GM12878 (cell line): ENCODE results near the gene COL3A1. TPM values are rescaled to one million over a fixed set of nuclear protein-coding genes. Genes with fewer than 3 reads are reported as not detected.

ENCODE experiments used
- ATAC-seq: fragments of 200-7000 bp; cut with Tn5 transposase; 3 replicates; pipeline ENCODE4 v1.9.1; 2020; ENCODE audit warnings: mild to moderate bottlenecking, moderate library complexity
- BruUV-seq: library from RNA; stranded (reverse); fragments of 400-500 nt; replicated peaks from 2 replicates; lab custom pipeline; 2021; lab: Mats Ljungman, UMichigan
- CTCF ChIA-PET: fragments of 300-600 bp; sonication (Branson Sonifier 250); formaldehyde crosslinking; extraction: SDS; loops from one replicate; lab custom pipeline; 2021; ENCODE audit warnings: inconsistent platforms; lab: Yijun Ruan, JAX
- POLR2A ChIA-PET: fragments of 350-600 bp; formaldehyde crosslinking; extraction: SDS; loops from one replicate; lab custom pipeline; 2021; ENCODE audit warnings: inconsistent platforms; lab: Charles Lee
- RAD21 ChIA-PET: fragments of 300-600 bp; sonication (Branson Sonifier 250); formaldehyde crosslinking; loops from one replicate; lab custom pipeline; 2023; ENCODE audit warnings: antibody characterized with exemption; ENCODE audit not compliant: unreplicated experiment; lab: Charles Lee
- SMC1A ChIA-PET: fragments of 300-600 bp; sonication (Branson Sonifier 250); formaldehyde crosslinking; loops from one replicate; lab custom pipeline; 2023; ENCODE audit not compliant: unreplicated experiment, uncharacterized antibody; lab: Charles Lee
- DNase-seq: peaks from one replicate; pipeline ENCODE4 v3.0.0-alpha.2; 2011; ENCODE audit warnings: low read depth, low spot score
- FAIRE-seq: peaks from 3 replicates; lab custom pipeline; 2011; peaks lifted over from hg19 to GRCh38; lab: Jason Lieb, UNC
- H2AFZ ChIP-seq: 2 replicates; pipeline ENCODE4 v1.6.0; 2011; ENCODE audit warnings: low read depth, low read length, control low read depth; ENCODE audit not compliant: control insufficient read depth
- H3K27ac ChIP-seq: 2 replicates; pipeline ENCODE4 v1.5.1; 2011; ENCODE audit warnings: control low read depth; ENCODE audit not compliant: control insufficient read depth, insufficient read depth
- H3K27me3 ChIP-seq, 2 experiments: replicated peaks in 1 of 2; 2 replicates each; pipeline versions ENCODE4 v1.6.0 to v1.6.1; 2011; ENCODE audit warnings: low read length in 1 of 2; ENCODE audit not compliant: control insufficient read depth in 2 of 2, insufficient read depth in 2 of 2
- H3K36me3 ChIP-seq, 2 experiments: 2 replicates each; pipeline ENCODE4 v1.5.1; 2011; ENCODE audit warnings: low read length in 1 of 2; ENCODE audit not compliant: control insufficient read depth in 2 of 2, insufficient read depth in 2 of 2
- H3K4me1 ChIP-seq: 2 replicates; pipeline ENCODE4 v1.6.1; 2011; ENCODE audit warnings: mild to moderate bottlenecking, low read length, moderate library complexity, mixed read lengths; ENCODE audit not compliant: control insufficient read depth, insufficient read depth
- H3K4me2 ChIP-seq: 2 replicates; pipeline ENCODE4 v1.6.0; 2011; ENCODE audit warnings: control low read depth; ENCODE audit not compliant: control insufficient read depth, insufficient read depth
- H3K4me3 ChIP-seq: fragments of 200-600 bp; sonication (generic); 2 replicates; pipeline ENCODE4 v1.5.1; 2016
- H3K79me2 ChIP-seq: 2 replicates; pipeline ENCODE4 v1.6.0; 2011; ENCODE audit warnings: low read length; ENCODE audit not compliant: control insufficient read depth, insufficient read depth
- H3K9ac ChIP-seq: 2 replicates; pipeline ENCODE4 v1.8.0; 2011; ENCODE audit warnings: low read length, control low read depth, mixed read lengths; ENCODE audit not compliant: control insufficient read depth, insufficient read depth
- H3K9me3 ChIP-seq: replicated peaks from 3 replicates; pipeline ENCODE4 v1.5.1; 2011; ENCODE audit warnings: mild to moderate bottlenecking, low read length; ENCODE audit not compliant: control insufficient read depth, insufficient read depth
- H4K20me1 ChIP-seq: 2 replicates; pipeline ENCODE4 v1.6.0; 2011; ENCODE audit not compliant: control insufficient read depth, insufficient read depth
- CHD2 ChIP-seq: IDR thresholded peaks from 2 replicates; pipeline ENCODE4 v1.6.1; 2011; ENCODE audit warnings: low read depth, low read length, improper control_type of control experiment, borderline replicate concordance
- CHD4 ChIP-seq: fragments of 200-600 bp; sonication (generic); IDR thresholded peaks from 2 replicates; pipeline ENCODE4 v1.6.1; 2016; ENCODE audit warnings: mild to moderate bottlenecking
- CREM ChIP-seq: IDR thresholded peaks from 2 replicates; pipeline ENCODE4 v1.6.1; 2014; ENCODE audit warnings: antibody characterized with exemption, low read depth
- E2F8 ChIP-seq: fragments of 450-650 bp; IDR thresholded peaks from 2 replicates; pipeline ENCODE4 v1.6.1; 2018; ENCODE audit warnings: mild to moderate bottlenecking, low read depth, moderate library complexity; ENCODE audit not compliant: partially characterized antibody
- GATAD2B ChIP-seq: fragments of 450-650 bp; conservative IDR thresholded peaks from 2 replicates; pipeline ENCODE4 v1.6.1; 2017; ENCODE audit warnings: low read depth, mild to moderate bottlenecking, moderate library complexity
- IKZF1 ChIP-seq: fragments of 450-650 bp; conservative IDR thresholded peaks from 2 replicates; pipeline ENCODE4 v1.6.1; 2017; ENCODE audit warnings: antibody characterized with exemption, mild to moderate bottlenecking
- JUNB ChIP-seq: IDR thresholded peaks from 2 replicates; pipeline ENCODE4 v1.6.1; 2016; ENCODE audit warnings: antibody characterized with exemption, mild to moderate bottlenecking
- SIN3A ChIP-seq: IDR thresholded peaks from 2 replicates; pipeline ENCODE4 v1.6.1; 2012; ENCODE audit warnings: low read depth, low read length, improper control_type of control experiment
- STAT1 ChIP-seq: fragments of 450-650 bp; conservative IDR thresholded peaks from 2 replicates; pipeline ENCODE4 v1.6.1; 2014; ENCODE audit warnings: antibody characterized with exemption, mild to moderate bottlenecking
- WGBS: methylation state at CpG from one replicate; pipeline ENCODE4 v1.1.6; 2016; ENCODE audit warnings: low lambda C conversion rate; ENCODE audit not compliant: insufficient replicate concordance, insufficient coverage; ENCODE audit errors: missing lambda C conversion rate; 5-methylcytosine and 5-hydroxymethylcytosine counted together
- in situ Hi-C: fragments of 300-500 bp; cut with MboI; formaldehyde crosslinking; loops from 9 replicates; pipeline ENCODE4 v1.14.3; 2018; ENCODE audit warnings: mixed read lengths
- intact Hi-C: fragments of 100-400 bp; cut with micrococcal nuclease; formaldehyde crosslinking; loops from one replicate; pipeline ENCODE4 v1.14.2; 2022; ENCODE audit not compliant: unreplicated experiment
- polyA plus RNA-seq, 11 experiments: library from polyadenylated mRNA; depleted of rRNA in 4 of 11; unstranded in 6 of 11; stranded (reverse) in 5 of 11; fragments of >200 nt; fragmentation: Nextera tagmentation in 4 of 11; fragmentation: Illumina TruSeq in 1 of 11; extraction: Ambion mirVana in 4 of 11; extraction: Trizol in 1 of 11; gene quantifications; 1 replicate in 1 of 11; 2 replicates in 10 of 11; pipeline versions ENCODE4 v1.2.1 to v1.2.3, GENCODE V29; 2011 to 2016; ENCODE audit warnings: inconsistent platforms in 2 of 11, missing spikeins in 2 of 11, low read depth in 1 of 11
- total RNA-seq, 4 experiments: library from RNA; depleted of rRNA in 3 of 4; stranded (reverse); fragments of >200 nt in 3 of 4; fragmentation: Illumina TruSeq in 1 of 4; extraction: Trizol in 1 of 4; gene quantifications; 2 replicates each; pipeline versions ENCODE4 v1.2.1 to v1.2.3, GENCODE V29; 2013 to 2021
- TF ChIP-seq, protein P1 (sequence below): fragments of 450-650 bp; IDR thresholded peaks from 2 replicates; pipeline ENCODE4 v1.6.1; 2016; ENCODE audit warnings: mild to moderate bottlenecking, moderate library complexity, borderline replicate concordance
- TF ChIP-seq, protein P2 (sequence below): fragments of 450-650 bp; IDR thresholded peaks from 2 replicates; pipeline ENCODE4 v1.6.1; 2014; ENCODE audit warnings: mild to moderate bottlenecking
- TF ChIP-seq, protein P3 (sequence below): fragments of 450-650 bp; IDR thresholded peaks from 2 replicates; pipeline ENCODE4 v1.6.1; 2017; ENCODE audit warnings: mild to moderate bottlenecking, moderate library complexity

COL3A1 gene
- total and polyA plus RNA-seq, 10 of the 15 experiments (the other 5 are each of a cell fraction or from before 2014, with no cell fraction given): 0.04 to 0.67 (median 0.10) TPM; not detected in 2

GRCh38 chr2:188956290-188956689, 17.9 kb upstream of the COL3A1 start (continued):
- TF ChIP-seq E2F8 (no peak), JUNB (no peak)

DNA sequence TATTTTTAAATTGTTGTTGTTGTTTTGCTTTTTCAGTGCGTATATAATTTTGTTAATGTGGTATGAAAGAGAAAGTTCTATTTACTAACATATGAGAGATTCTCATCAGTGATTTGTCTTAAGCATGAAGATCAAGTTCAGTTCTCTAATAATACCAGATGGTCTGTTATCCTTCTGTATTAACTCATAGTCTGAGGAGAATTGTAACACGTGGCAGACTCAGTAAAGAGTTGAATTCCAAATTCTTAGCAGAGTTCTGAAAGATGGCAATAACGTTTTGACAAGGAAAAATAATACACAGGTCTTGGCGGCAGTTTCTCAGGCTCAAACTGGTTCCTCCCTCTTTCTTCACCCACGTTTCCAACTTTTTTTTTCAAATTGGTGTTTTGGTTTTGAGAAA, 17.2 kb upstream of the COL3A1 start:
- WGBS: 19% methylated on average over 5 of the region's 5 CpGs
- ChIA-PET CTCF (no interaction called here), POLR2A (no interaction called here), SMC1A (no interaction called here), RAD21 (no interaction called here)
- Histone ChIP-seq H2AFZ (no peak overlapping the region), H3K27ac (no peak overlapping the region), H4K20me1 (no peaks in the 10 kb centered on the region), H3K36me3 (no peaks in the 10 kb centered on the region), H3K9me3 (no peaks in the 10 kb centered on the region), H3K79me2 (no peaks in the 10 kb centered on the region), H3K4me3 (no peak overlapping the region), H3K27me3 (no peaks in the 10 kb centered on the region), H3K4me2 (no peak overlapping the region), H3K9ac (no peak overlapping the region), H3K4me1 (no peaks in the 10 kb centered on the region)
- FAIRE-seq: no peak
- in situ Hi-C loops: no loop called here
- DNase-seq: no peak
- no TSS peak for BruUV-seq
- intact Hi-C loops: no loop called here
- ATAC-seq: no peak
- no peak for TF ChIP-seq IKZF1
- TF ChIP-seq SIN3A: no peak
- no peak for TF ChIP-seq CHD4
- no peak for TF ChIP-seq CHD2
- no peak for TF ChIP-seq CREM
- TF ChIP-seq, protein P1, sequence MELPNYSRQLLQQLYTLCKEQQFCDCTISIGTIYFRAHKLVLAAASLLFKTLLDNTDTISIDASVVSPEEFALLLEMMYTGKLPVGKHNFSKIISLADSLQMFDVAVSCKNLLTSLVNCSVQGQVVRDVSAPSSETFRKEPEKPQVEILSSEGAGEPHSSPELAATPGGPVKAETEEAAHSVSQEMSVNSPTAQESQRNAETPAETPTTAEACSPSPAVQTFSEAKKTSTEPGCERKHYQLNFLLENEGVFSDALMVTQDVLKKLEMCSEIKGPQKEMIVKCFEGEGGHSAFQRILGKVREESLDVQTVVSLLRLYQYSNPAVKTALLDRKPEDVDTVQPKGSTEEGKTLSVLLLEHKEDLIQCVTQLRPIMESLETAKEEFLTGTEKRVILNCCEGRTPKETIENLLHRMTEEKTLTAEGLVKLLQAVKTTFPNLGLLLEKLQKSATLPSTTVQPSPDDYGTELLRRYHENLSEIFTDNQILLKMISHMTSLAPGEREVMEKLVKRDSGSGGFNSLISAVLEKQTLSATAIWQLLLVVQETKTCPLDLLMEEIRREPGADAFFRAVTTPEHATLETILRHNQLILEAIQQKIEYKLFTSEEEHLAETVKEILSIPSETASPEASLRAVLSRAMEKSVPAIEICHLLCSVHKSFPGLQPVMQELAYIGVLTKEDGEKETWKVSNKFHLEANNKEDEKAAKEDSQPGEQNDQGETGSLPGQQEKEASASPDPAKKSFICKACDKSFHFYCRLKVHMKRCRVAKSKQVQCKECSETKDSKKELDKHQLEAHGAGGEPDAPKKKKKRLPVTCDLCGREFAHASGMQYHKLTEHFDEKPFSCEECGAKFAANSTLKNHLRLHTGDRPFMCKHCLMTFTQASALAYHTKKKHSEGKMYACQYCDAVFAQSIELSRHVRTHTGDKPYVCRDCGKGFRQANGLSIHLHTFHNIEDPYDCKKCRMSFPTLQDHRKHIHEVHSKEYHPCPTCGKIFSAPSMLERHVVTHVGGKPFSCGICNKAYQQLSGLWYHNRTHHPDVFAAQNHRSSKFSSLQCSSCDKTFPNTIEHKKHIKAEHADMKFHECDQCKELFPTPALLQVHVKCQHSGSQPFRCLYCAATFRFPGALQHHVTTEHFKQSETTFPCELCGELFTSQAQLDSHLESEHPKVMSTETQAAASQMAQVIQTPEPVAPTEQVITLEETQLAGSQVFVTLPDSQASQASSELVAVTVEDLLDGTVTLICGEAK: no peak
- TF ChIP-seq GATAD2B: no peak
- TF ChIP-seq, protein P2, sequence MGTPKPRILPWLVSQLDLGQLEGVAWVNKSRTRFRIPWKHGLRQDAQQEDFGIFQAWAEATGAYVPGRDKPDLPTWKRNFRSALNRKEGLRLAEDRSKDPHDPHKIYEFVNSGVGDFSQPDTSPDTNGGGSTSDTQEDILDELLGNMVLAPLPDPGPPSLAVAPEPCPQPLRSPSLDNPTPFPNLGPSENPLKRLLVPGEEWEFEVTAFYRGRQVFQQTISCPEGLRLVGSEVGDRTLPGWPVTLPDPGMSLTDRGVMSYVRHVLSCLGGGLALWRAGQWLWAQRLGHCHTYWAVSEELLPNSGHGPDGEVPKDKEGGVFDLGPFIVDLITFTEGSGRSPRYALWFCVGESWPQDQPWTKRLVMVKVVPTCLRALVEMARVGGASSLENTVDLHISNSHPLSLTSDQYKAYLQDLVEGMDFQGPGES: no peak
- TF ChIP-seq, protein P3, sequence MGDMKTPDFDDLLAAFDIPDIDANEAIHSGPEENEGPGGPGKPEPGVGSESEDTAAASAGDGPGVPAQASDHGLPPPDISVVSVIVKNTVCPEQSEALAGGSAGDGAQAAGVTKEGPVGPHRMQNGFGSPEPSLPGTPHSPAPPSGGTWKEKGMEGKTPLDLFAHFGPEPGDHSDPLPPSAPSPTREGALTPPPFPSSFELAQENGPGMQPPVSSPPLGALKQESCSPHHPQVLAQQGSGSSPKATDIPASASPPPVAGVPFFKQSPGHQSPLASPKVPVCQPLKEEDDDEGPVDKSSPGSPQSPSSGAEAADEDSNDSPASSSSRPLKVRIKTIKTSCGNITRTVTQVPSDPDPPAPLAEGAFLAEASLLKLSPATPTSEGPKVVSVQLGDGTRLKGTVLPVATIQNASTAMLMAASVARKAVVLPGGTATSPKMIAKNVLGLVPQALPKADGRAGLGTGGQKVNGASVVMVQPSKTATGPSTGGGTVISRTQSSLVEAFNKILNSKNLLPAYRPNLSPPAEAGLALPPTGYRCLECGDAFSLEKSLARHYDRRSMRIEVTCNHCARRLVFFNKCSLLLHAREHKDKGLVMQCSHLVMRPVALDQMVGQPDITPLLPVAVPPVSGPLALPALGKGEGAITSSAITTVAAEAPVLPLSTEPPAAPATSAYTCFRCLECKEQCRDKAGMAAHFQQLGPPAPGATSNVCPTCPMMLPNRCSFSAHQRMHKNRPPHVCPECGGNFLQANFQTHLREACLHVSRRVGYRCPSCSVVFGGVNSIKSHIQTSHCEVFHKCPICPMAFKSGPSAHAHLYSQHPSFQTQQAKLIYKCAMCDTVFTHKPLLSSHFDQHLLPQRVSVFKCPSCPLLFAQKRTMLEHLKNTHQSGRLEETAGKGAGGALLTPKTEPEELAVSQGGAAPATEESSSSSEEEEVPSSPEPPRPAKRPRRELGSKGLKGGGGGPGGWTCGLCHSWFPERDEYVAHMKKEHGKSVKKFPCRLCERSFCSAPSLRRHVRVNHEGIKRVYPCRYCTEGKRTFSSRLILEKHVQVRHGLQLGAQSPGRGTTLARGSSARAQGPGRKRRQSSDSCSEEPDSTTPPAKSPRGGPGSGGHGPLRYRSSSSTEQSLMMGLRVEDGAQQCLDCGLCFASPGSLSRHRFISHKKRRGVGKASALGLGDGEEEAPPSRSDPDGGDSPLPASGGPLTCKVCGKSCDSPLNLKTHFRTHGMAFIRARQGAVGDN: no peak
- no peak for TF ChIP-seq STAT1
